Right ventricle myocardium inferior (tissue), 1 donor: Measurements from ENCODE around the gene PLPPR3. TPM values are rescaled to one million over a fixed set of nuclear protein-coding genes. Genes with fewer than 3 reads are reported as not detected.
A peak's percentile ranks its signal among the peaks of the same experiment; 100 is the strongest.

Source experiments
- ATAC-seq: fragments of 200-7000 bp; cut with Tn5 transposase; one replicate; pipeline ENCODE4 v1.9.1; 2020; ENCODE audit warnings: mild to moderate bottlenecking, moderate library complexity
- DNase-seq: peaks from one replicate; pipeline ENCODE4 v3.0.0; 2021; ENCODE audit errors: missing footprints
- intact Hi-C: fragments of 100-400 bp; cut with DNase I; formaldehyde crosslinking; loops from one replicate; pipeline ENCODE4 v1.11.0; 2022
- total RNA-seq: library from RNA; stranded (reverse); fragmentation: NEBNext Ultra II Directional; extraction: Animal tissue kit (Norgen Biotek cat#: 25700); gene quantifications from one replicate; pipeline ENCODE4 v1.2.1, GENCODE V29; 2021
- donor health status: DM: no; HTN: yes; CAD: no; lungs with severe emphysema.

PLPPR3 gene
- total RNA-seq, 1 donor from 2014 or later: not detected

GRCh38 chr19:802498-803098 lies 19.2 kb downstream of the PLPPR3 start:
- ATAC-seq: no peak
- no peak for DNase-seq
- intact Hi-C loops: loop anchor here (5.0 kb wide), 1 partner anchor 45 kb away; no protein-coding TSS in a partner anchor

GRCh38 chr19:801861-802497 lies 19.8 kb downstream of the PLPPR3 start:
- no peak for ATAC-seq
- peak; percentile 70 for DNase-seq
- intact Hi-C loops: loop anchor here (5.0 kb wide), 1 partner anchor 45 kb away; no protein-coding TSS in a partner anchor

- DNase-seq: peak; percentile 92
- peak; percentile 9 for ATAC-seq
- intact Hi-C loops: loop anchor here (5.0 kb wide), 1 partner anchor 46 kb away; no protein-coding TSS in a partner anchor
Observed at GRCh38 chr19:801030-801860, 20.5 kb downstream of the PLPPR3 start.

GRCh38 chr19:800360-801029 lies 21.3 kb downstream of the PLPPR3 start:
- intact Hi-C loops: loop anchor here (5.0 kb wide), 1 partner anchor 47 kb away; no protein-coding TSS in a partner anchor
- ATAC-seq: no peak
- peak; percentile 18 for DNase-seq

- intact Hi-C loops: loop anchor here (2.0 to 10.0 kb wide), 4 partner anchors 16 to 446 kb away; partner anchors contain the start of genes ATP5F1D, BSG, GPX4 and MIDN
- peak; percentile 51 for DNase-seq
- no peak for ATAC-seq
Observed at GRCh38 chr19:799076-799881, 22.5 kb downstream of the PLPPR3 start.

- DNase-seq (peak; percentile 67), ATAC-seq (no peak)
- intact Hi-C loops: loop anchor here (2.0 to 10.0 kb wide), 4 partner anchors 16 to 446 kb away; partner anchors contain the start of genes ATP5F1D, BSG, GPX4 and MIDN
Observed at GRCh38 chr19:798415-799075, 23.2 kb downstream of the PLPPR3 start.

GRCh38 chr19:797528-798414 lies 24.0 kb downstream of the PLPPR3 start:
- peak; percentile 95 for DNase-seq
- ATAC-seq: peak; percentile 30
- intact Hi-C loops: loop anchor here (2.0 to 10.0 kb wide), 4 partner anchors 15 to 447 kb away; partner anchors contain the start of genes ATP5F1D, BSG, GPX4 and MIDN

- peak; percentile 100 for DNase-seq
- intact Hi-C loops: loop anchor here (5.0 to 10.0 kb wide), 3 partner anchors 222 to 448 kb away; partner anchors contain the start of genes ATP5F1D, BSG, GPX4 and MIDN
Observed at GRCh38 chr19:796692-797527, 24.8 kb downstream of the PLPPR3 start, which contains the start of gene PTBP1. Gene PTBP1, plus strand, starts transcription at chr19:797452. Its CDS starts 46 bp downstream, at chr19:797498.

GRCh38 chr19:795691-796581 lies 25.8 kb downstream of the PLPPR3 start:
- intact Hi-C loops: loop anchor here (5.0 to 10.0 kb wide), 3 partner anchors 221 to 449 kb away; partner anchors contain the start of genes ATP5F1D, BSG, GPX4 and MIDN
- ATAC-seq (no peak), DNase-seq (peak; percentile 63)

More at GRCh38 chr19:796692-797527, 24.8 kb downstream of the PLPPR3 start, which contains the start of gene PTBP1:
- peak; percentile 92 for ATAC-seq

GRCh38 chr19:795073-795611 lies 26.6 kb downstream of the PLPPR3 start:
- intact Hi-C loops: loop anchor here (5.0 to 10.0 kb wide), 3 partner anchors 220 to 450 kb away; partner anchors contain the start of genes ATP5F1D, BSG, GPX4 and MIDN
- ATAC-seq: no peak
- DNase-seq: peak; percentile 69

- ATAC-seq (no peak), DNase-seq (peak; percentile 35)
- intact Hi-C loops: loop anchor here (10.0 kb wide), 2 partner anchors 219 to 451 kb away; partner anchors contain the start of genes ATP5F1D, BSG and MIDN
Observed at GRCh38 chr19:793806-794205, 27.9 kb downstream of the PLPPR3 start.

GRCh38 chr19:792306-792885 lies 29.4 kb downstream of the PLPPR3 start:
- intact Hi-C loops: loop anchor here (10.0 kb wide), 2 partner anchors 218 to 452 kb away; partner anchors contain the start of genes ATP5F1D, BSG and MIDN
- DNase-seq: no peak
- no peak for ATAC-seq
